Suprapubic skin (tissue), 4 donors: Measurements from ENCODE around the gene DMGDH.

Source experiments
- CTCF ChIP-seq, 2 donors: fragments of 200-600 bp in 1 of 2; fragments of 450-650 bp in 1 of 2; sonication (generic) in 1 of 2; IDR thresholded peaks; one replicate each; pipeline ENCODE4 v1.5.1; 2016 to 2019; ENCODE audit warnings: antibody characterized with exemption in 2 of 2, mild to moderate bottlenecking in 1 of 2, moderate library complexity in 1 of 2
- EP300 ChIP-seq: sonication (generic); formaldehyde crosslinking; IDR thresholded peaks from one replicate; pipeline ENCODE4 v1.6.1; 2017; ENCODE audit warnings: antibody characterized with exemption
- POLR2AphosphoS5 ChIP-seq, 3 donors: sonication (generic); formaldehyde crosslinking; IDR thresholded peaks; one replicate each; pipeline ENCODE4 v1.6.1; 2017; ENCODE audit warnings: antibody characterized with exemption in 3 of 3

DNA sequence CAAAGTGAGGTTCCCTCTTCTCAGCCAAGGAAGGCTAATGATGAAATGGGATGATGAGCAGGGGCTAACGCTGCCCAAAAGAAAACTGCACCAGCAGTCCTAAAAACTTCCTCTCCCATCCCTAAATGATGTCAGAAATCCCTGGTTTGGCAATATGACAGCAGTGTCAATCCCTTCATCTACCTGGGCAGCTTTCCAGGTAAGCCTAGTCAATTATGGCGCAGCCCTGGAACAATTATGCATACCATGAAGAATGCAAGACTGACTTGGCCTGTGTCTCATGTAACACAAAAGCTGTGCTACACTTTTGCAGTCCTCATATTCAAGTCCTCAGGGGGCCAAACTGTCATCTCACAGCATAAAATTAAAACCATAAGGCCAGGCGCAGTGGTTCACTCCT, 7.0 kb downstream of the DMGDH start:
- TF ChIP-seq CTCF (IDR thresholded peaks at IDR 0.05) (no peak), EP300 (no peak), POLR2AphosphoS5 (IDR thresholded peaks at IDR 0.05) (no peak)
